Endothelial cell of umbilical vein (primary cell): ENCODE measurements around the gene NHS.

Experiments used
- CTCF ChIP-seq, 2 donors: IDR thresholded peaks; 1 replicate in 1 of 2; 2 replicates in 1 of 2; pipeline ENCODE4 v1.5.1; 2011; ENCODE audit warnings: low read length in 2 of 2, mild to moderate bottlenecking in 2 of 2, moderate library complexity in 2 of 2, control low read depth in 1 of 2, inconsistent platforms in 1 of 2, low read depth in 1 of 2; ENCODE audit not compliant: insufficient read depth in 1 of 2; ENCODE audit errors: extremely low read depth in 1 of 2
- JUN ChIP-seq: IDR thresholded peaks from 2 replicates; pipeline ENCODE4 v1.6.1; 2011; ENCODE audit warnings: borderline replicate concordance, low read depth; ENCODE audit not compliant: insufficient read length, insufficient read depth
- MYC ChIP-seq: IDR thresholded peaks from one replicate; pipeline ENCODE4 v1.6.1; 2011; ENCODE audit warnings: mild to moderate bottlenecking, low read depth, low read length
- POLR2A ChIP-seq: IDR thresholded peaks from 2 replicates; pipeline ENCODE4 v1.6.1; 2012; ENCODE audit warnings: low read depth, mild to moderate bottlenecking, control low read depth, low read length
- POLR2AphosphoS5 ChIP-seq: IDR thresholded peaks from 2 replicates; pipeline ENCODE4 v1.6.1; 2012; ENCODE audit warnings: low read depth, mild to moderate bottlenecking, control low read depth, low read length, moderate library complexity; ENCODE audit not compliant: insufficient read depth

DNA sequence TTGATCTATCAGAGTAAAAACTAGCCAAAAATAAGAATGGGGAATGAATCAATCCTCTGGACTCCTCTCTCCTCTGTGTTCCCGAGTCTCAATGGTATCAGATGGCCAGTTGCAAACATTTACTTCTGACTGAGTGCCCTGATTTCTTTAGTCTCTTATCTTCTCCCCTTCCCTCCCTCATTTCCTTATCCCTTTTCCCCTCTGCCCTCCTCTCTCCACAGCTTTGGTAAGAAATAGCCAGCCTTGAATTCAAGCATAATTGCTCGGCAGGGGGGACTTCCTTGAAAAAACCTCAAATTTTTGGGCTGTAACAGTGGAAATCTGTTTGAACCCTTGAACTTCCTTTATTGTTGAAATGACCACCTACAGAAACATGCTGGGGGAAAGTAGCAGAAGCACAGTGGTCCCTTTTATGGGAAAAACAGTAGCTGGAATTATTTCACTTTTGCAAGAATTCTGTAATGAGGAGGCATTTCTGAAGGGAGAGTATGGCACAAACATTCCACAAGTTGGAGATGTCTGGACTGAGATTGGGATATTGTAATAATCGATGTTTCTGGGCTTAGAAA lies 40.3 kb downstream of the NHS start:
- no peak for TF ChIP-seq CTCF (IDR thresholded peaks at IDR 0.05; ENCODE audit: extremely low read depth in 1 of 2, insufficient read depth in 1 of 2, low read depth in 1 of 2, low read length in 2 of 2)
- TF ChIP-seq MYC: no peak
- TF ChIP-seq POLR2AphosphoS5: no peak
- TF ChIP-seq POLR2A: no peak
- TF ChIP-seq JUN: no peak
